KMS-11 (cell line): ENCODE measurements around the gene KIAA1755.

Source experiments
- H2AFZ ChIP-seq: fragments of 200-600 bp; sonication (generic); 2 replicates; pipeline ENCODE4 v1.6.1; 2016; ENCODE audit warnings: antibody characterized with exemption, mixed run types, low read depth
- H3K27ac ChIP-seq: fragments of 200-600 bp; sonication (generic); 2 replicates; pipeline ENCODE4 v1.6.1; 2016; ENCODE audit warnings: mild to moderate bottlenecking, mixed run types
- H3K27me3 ChIP-seq: fragments of 200-600 bp; sonication (generic); 2 replicates; pipeline ENCODE4 v1.6.1; 2017; ENCODE audit warnings: mild to moderate bottlenecking, low read depth, mixed run types, moderate library complexity; ENCODE audit not compliant: insufficient read depth
- H3K36me3 ChIP-seq: fragments of 200-600 bp; sonication (generic); 2 replicates; pipeline ENCODE4 v1.6.1; 2017; ENCODE audit warnings: mild to moderate bottlenecking, mixed run types; ENCODE audit not compliant: insufficient read depth
- H3K4me1 ChIP-seq: fragments of 200-600 bp; sonication (generic); 2 replicates; pipeline ENCODE4 v1.6.1; 2016; ENCODE audit warnings: mild to moderate bottlenecking, low read depth, mixed run types; ENCODE audit not compliant: poor library complexity, severe bottlenecking
- H3K4me2 ChIP-seq: fragments of 200-600 bp; sonication (generic); 2 replicates; pipeline ENCODE4 v1.7.0; 2016; ENCODE audit warnings: mild to moderate bottlenecking, mixed run types
- H3K4me3 ChIP-seq: fragments of 200-600 bp; sonication (generic); IDR thresholded peaks from 2 replicates; pipeline ENCODE4 v1.6.1; 2017; ENCODE audit warnings: low read depth, low read length, mixed read lengths; ENCODE audit not compliant: insufficient read depth
- H3K79me2 ChIP-seq: fragments of 200-600 bp; sonication (generic); 2 replicates; pipeline ENCODE4 v1.6.1; 2016; ENCODE audit warnings: low read depth, mixed run types; ENCODE audit not compliant: insufficient read depth
- H3K9ac ChIP-seq: fragments of 200-600 bp; sonication (generic); 2 replicates; pipeline ENCODE4 v1.6.1; 2016; ENCODE audit warnings: mild to moderate bottlenecking, mixed run types
- H4K20me1 ChIP-seq: fragments of 200-600 bp; sonication (generic); 2 replicates; pipeline ENCODE4 v1.6.1; 2016; ENCODE audit warnings: mild to moderate bottlenecking, mixed run types; ENCODE audit not compliant: insufficient read depth
- CTCF ChIP-seq: fragments of 200-600 bp; sonication (generic); conservative IDR thresholded peaks from 2 replicates; pipeline ENCODE4 v1.6.1; 2017; ENCODE audit warnings: low read depth, mild to moderate bottlenecking, antibody characterized with exemption, low read length, moderate library complexity, mixed read lengths

KIAA1755 gene

DNA sequence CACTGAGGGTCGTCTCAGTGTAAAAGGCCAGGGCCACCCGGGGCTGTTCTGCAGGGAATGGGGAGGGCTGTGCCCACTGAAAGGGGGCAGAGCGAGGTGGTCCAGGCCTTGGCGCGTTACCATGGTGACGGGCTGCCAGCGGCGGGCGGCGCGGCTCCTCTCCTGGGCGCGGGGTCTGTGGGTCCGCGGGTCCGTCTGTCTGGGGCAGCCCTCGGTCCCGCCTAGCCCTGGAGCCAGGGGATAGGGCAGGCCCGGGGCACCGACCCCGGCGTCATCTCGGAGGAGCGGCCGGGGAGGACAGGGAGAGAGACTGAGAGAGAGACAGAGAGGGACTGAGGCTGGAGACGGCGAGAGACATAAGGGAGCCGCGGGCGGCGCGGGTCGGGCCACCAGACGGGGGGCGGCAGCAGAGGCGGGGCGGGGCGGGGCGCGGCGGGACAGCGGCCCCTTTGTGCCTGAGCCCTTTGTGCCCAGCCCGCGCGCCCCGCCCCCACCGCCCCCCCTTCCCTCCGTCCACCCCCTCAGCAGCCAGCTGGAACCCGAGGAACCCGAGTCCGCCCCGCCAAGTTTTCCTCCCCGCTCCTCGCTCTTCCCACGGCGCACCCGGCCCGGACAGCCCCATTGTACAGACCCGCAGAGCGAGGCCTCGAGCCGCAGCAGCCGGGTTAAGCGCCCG lies at the start of gene KIAA1755:
KIAA1755 (minus strand) TSS at position 358 of the 676 bp plus-strand sequence; CDS start at position 123, 235 bp downstream.
- Histone ChIP-seq H3K4me3 (no peak within 1 kb of the TSS), H3K27ac (no peak within 1 kb of the TSS), H3K79me2 (no peaks in the 10 kb centered on the region), H4K20me1 (no peaks in the 10 kb centered on the region), H3K4me2 (no peak within 1 kb of the TSS), H3K9ac (no peak within 1 kb of the TSS), H3K4me1 (no peaks in the 10 kb centered on the region), H3K27me3 (no peaks in the 10 kb centered on the region), H3K36me3 (no peaks in the 10 kb centered on the region), H2AFZ (no peak within 1 kb of the TSS)
- TF ChIP-seq CTCF: no peak

DNA sequence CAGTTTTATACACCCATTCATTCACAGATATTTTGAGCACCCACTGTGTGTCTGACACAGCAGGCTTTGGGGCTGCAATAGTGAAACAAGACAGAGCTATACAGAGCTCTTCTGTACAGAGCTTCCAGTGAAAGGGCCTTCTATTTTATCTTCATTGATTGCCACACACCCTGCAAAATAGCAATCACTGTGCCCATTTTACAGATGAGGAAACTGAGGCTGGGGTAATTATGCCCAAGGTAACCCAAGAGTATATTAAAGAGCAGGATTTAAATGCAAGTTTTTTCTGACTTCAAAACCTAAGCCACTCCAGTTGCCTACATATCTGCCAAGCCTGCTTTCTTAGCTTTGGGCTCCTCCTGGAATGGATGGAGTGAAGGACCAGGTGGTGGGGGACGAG lies 47.9 kb upstream of the KIAA1755 start:
- no peaks in the 10 kb centered on the region for H4K20me1 ChIP-seq
- no peak overlapping the region for H3K4me2 ChIP-seq
- H2AFZ ChIP-seq: no peak overlapping the region
- no peaks in the 10 kb centered on the region for H3K36me3 ChIP-seq
- H3K4me1 ChIP-seq: no peaks in the 10 kb centered on the region
- no peaks in the 10 kb centered on the region for H3K79me2 ChIP-seq
- H3K4me3 ChIP-seq: no peak overlapping the region
- no peak overlapping the region for H3K9ac ChIP-seq
- H3K27ac ChIP-seq: no peak overlapping the region
- TF ChIP-seq CTCF: no peak
- H3K27me3 ChIP-seq: no peaks in the 10 kb centered on the region

DNA sequence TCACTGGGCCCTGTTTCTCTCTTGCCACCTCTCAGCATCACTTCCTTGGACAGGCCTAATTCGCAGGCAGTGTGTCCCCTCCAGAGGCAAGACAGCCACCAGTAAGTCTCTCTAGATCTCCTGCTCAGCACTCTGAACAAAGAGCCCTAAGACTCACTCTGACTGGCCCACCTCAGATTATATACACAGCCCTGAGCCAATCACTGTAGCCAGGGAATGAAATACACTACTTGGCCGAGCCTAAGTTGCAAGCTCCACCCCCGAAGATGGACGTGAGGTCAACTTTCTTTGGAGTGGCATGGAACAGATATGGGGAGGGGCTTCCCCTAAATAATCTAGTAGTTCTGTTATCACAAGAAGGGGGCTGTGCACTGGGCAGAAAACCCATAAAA lies 47.5 kb upstream of the KIAA1755 start:
- no peaks in the 10 kb centered on the region for H4K20me1 ChIP-seq
- H3K27me3 ChIP-seq: no peaks in the 10 kb centered on the region
- no peak for TF ChIP-seq CTCF
- H3K36me3 ChIP-seq: no peaks in the 10 kb centered on the region
- H3K4me3 ChIP-seq: no peak overlapping the region
- H3K4me2 ChIP-seq: no peak overlapping the region
- no peak overlapping the region for H3K27ac ChIP-seq
- H3K9ac ChIP-seq: no peak overlapping the region
- no peaks in the 10 kb centered on the region for H3K79me2 ChIP-seq
- no peak overlapping the region for H2AFZ ChIP-seq
- H3K4me1 ChIP-seq: no peaks in the 10 kb centered on the region

DNA sequence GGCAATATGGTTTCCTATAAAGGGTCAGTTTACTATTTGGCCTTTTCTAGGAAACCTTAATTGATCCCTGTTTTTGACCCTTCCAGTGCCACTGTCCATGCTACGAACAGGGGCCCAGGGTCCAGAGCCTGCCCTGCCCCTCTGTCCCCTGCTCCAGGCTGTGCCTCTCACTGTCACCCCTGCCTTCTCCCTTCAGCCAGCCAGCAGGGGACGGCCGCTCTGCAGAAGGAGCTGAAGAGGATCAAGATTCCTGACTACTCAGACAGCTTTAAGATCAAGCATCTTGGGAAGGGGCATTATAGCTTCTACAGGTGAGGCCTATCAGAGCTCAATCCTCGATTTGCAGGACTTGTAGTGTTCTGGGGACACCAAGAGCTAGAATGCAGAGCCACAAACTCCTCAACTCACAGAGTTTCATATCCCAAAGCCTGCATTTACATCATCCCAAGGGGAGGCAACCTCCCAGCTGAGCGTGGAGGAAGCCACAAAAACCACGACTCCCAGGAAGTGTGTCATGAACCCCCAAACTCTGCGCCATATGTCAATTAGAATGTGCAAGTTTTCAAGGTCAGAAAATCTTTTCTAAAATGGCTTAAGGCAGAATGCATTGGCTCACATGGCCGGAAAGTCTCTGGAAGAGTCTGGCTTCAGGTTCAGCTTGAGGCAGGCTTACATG lies 47.0 kb upstream of the KIAA1755 start:
- H4K20me1 ChIP-seq: no peaks in the 10 kb centered on the region
- H3K4me2 ChIP-seq: no peak overlapping the region
- H3K4me3 ChIP-seq: no peak overlapping the region
- no peak for TF ChIP-seq CTCF
- H3K79me2 ChIP-seq: no peaks in the 10 kb centered on the region
- no peak overlapping the region for H3K27ac ChIP-seq
- H3K4me1 ChIP-seq: no peaks in the 10 kb centered on the region
- H3K36me3 ChIP-seq: no peaks in the 10 kb centered on the region
- H2AFZ ChIP-seq: no peak overlapping the region
- no peak overlapping the region for H3K9ac ChIP-seq
- no peaks in the 10 kb centered on the region for H3K27me3 ChIP-seq
